ENCODE data around the gene VSTM2L.

VSTM2L gene

DNA sequence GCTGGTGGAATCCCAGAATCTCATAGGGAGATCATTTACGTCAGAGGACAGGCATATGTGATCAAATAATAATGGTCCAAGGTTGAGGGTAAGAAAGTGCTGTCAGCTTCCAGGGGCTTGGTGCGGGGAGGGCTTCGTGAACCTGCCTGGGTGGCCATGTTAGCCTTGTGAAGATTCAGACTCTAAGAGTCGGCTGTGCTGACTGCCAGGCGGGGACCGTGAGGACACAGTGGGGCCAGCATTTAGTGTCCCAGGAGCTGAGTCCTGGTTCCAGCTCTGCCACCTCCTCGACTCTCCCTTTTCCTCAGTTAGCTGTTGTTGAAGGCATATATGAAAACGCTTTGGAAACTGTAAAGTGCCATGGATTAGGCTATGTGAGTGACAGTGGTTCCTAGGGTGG, 33.5 kb downstream of the VSTM2L start:
- no peak overlapping the region for H3K4me3 ChIP-seq (ENCODE audit: control insufficient read depth, low read depth, low read length)
- TF ChIP-seq, protein P1, sequence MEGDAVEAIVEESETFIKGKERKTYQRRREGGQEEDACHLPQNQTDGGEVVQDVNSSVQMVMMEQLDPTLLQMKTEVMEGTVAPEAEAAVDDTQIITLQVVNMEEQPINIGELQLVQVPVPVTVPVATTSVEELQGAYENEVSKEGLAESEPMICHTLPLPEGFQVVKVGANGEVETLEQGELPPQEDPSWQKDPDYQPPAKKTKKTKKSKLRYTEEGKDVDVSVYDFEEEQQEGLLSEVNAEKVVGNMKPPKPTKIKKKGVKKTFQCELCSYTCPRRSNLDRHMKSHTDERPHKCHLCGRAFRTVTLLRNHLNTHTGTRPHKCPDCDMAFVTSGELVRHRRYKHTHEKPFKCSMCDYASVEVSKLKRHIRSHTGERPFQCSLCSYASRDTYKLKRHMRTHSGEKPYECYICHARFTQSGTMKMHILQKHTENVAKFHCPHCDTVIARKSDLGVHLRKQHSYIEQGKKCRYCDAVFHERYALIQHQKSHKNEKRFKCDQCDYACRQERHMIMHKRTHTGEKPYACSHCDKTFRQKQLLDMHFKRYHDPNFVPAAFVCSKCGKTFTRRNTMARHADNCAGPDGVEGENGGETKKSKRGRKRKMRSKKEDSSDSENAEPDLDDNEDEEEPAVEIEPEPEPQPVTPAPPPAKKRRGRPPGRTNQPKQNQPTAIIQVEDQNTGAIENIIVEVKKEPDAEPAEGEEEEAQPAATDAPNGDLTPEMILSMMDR (IDR thresholded peaks at IDR 0.05; ENCODE audit: control insufficient read depth, insufficient read depth, low read depth, low read length, missing control alignments): no peak
- no peak for DNase-seq (ENCODE audit: low read depth)

DNA sequence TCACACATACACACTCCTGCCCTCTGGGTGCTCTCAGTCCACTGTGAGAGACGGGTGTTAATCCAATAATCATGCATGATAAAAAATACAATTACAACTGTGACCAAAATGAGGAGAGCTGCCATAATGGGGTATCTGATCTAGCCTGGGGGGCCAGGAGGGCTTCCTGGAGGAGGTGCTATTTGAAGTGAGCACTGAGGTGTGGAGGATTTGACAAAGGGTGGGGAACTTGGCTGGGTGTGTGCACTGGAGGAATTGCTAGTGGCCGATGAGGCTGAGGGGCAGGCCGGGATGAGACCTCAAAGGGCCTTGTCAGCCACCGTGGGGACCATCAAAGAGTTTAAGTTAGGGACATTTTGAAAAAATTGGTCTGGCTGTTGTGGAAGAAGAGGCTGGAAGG, 34.8 kb downstream of the VSTM2L start:
- no peak overlapping the region for H3K4me3 ChIP-seq (ENCODE audit: control insufficient read depth, low read depth, low read length)
- DNase-seq (ENCODE audit: low read depth): no peak
- TF ChIP-seq, protein P1 (IDR thresholded peaks at IDR 0.05; ENCODE audit: control insufficient read depth, insufficient read depth, low read depth, low read length, missing control alignments): no peak

DNA sequence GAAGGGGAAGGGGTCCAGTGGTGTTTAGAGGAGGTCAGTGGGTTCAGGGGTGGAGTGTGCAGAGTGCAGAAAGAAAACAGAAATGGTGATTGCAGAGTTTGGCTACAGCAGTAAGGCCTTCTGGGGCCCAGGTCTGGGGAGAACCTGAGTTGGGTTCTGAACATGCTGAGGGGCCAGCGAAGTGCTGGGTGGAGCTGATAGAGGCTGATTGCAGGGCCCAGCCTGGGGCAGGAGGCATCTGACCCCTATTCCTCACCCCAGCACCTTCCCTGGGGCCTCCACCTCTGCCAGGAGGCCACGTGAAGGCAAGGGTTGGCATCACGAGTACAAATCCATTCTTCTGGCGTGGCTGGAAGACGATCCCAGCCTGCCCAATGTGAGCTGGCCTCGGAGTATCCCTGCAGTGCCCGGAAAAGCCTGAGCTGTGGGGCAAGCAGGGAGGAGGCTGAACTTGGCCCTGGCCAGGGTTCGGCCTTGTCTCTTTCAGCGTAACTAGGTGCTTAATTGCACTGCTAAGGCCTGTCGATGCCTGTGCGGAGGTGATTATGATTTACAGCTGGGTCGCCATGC, 35.3 kb downstream of the VSTM2L start:
- no peak overlapping the region for H3K4me3 ChIP-seq (ENCODE audit: control insufficient read depth, low read depth, low read length)
- TF ChIP-seq, protein P1 (IDR thresholded peaks at IDR 0.05; ENCODE audit: control insufficient read depth, insufficient read depth, low read depth, low read length, missing control alignments): no peak
- no peak for DNase-seq (ENCODE audit: low read depth)

DNA sequence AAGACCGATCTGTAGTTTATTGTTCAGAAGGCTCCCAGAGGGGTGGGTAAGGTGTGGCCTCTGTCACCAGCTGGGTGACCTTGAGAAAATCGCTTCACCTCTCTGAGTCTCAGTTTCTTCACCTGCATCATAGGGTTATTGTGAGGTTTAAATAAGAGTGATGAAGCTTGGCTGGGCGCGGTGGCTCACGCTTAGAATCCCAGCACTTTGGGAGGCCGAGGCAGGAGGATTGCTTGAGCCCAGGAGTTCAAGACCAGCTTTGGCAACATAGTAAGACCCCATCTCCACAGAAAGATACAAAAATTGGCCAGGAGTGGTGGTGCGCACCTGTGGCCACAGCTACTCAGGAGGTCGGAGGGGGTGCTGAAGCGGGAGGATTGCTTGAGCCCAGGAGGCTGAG, 36.0 kb downstream of the VSTM2L start:
- no peak for DNase-seq (ENCODE audit: low read depth)
- no peak overlapping the region for H3K4me3 ChIP-seq (ENCODE audit: control insufficient read depth, low read depth, low read length)
- TF ChIP-seq, protein P1 (IDR thresholded peaks at IDR 0.05; ENCODE audit: control insufficient read depth, insufficient read depth, low read depth, low read length, missing control alignments): no peak

DNA sequence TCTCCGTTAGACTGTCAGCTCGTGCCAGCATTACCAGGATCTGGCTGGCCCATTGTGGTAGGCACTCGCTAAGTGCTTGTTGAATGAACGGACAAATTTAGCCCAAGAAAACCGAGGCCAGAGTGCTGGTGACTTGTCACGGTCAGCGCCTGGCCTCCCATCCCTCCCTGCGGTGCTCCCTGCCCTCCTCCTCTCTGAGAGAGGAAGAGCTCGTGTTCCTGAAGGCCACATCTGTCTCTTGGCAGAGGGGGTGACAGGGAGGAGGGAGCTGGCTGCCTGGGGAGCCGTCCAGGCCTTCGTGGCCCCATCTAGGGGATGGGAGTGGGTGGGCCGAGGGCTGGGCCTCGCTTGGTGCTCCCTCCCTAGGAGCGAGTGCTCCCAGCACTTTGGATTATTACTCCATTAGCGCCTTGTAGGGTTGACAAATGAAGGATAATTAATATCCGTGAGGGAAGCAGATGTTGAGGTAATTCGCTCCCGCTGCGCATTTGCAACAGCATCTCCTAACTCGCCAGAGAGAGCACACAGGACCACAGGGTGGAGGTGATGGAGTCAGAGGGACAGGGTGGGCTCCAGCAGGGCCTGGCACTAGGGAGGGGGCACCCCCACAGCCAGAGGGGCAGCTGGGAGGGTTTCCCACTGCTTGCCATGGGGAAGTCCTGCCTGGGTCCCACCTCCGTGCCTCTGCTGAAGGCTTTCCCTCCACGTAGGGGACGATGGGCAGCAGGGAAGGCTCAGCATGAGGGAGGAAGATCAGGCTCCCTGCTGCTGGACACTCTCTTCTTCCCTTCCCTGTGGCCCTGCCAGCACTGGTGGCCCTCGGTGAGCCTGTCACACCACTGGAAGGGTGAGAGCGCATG, 37.0 kb downstream of the VSTM2L start:
- TF ChIP-seq, protein P1 (IDR thresholded peaks at IDR 0.05; ENCODE audit: control insufficient read depth, insufficient read depth, low read depth, low read length, missing control alignments): no peak
- DNase-seq (ENCODE audit: low read depth): no peak
- H3K4me3 ChIP-seq (ENCODE audit: control insufficient read depth, low read depth, low read length): no peak overlapping the region

DNA sequence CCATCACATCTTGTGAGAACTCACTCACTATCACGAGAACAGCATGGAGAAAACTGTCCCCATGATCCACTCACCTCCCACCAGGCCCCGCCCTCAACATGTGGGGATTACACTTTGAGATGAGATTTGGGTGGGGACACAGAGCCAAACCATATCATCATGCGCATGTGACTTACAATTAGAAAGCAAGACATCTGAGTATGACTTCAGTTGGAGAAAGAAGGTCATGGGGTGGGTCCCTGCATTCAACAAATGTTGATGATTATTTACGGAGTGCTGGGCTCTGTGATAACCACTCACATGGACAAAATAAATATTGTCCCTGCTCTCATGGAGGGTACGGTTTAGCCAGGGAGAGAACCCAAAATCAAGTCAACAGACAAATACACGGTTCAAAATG, 37.9 kb downstream of the VSTM2L start:
- no peak overlapping the region for H3K4me3 ChIP-seq (ENCODE audit: control insufficient read depth, low read depth, low read length)
- no peak for DNase-seq (ENCODE audit: low read depth)
- TF ChIP-seq, protein P1 (IDR thresholded peaks at IDR 0.05; ENCODE audit: control insufficient read depth, insufficient read depth, low read depth, low read length, missing control alignments): no peak
